GM12872 (cell line): Measurements from ENCODE around the gene KLHL22.

Experiments
- TF ChIP-seq, protein P1 (sequence below): IDR thresholded peaks from 3 replicates; pipeline ENCODE4 v1.5.1; 2011; ENCODE audit warnings: low read depth, mild to moderate bottlenecking, low read length, moderate library complexity; ENCODE audit not compliant: insufficient read depth

Gene KLHL22

DNA sequence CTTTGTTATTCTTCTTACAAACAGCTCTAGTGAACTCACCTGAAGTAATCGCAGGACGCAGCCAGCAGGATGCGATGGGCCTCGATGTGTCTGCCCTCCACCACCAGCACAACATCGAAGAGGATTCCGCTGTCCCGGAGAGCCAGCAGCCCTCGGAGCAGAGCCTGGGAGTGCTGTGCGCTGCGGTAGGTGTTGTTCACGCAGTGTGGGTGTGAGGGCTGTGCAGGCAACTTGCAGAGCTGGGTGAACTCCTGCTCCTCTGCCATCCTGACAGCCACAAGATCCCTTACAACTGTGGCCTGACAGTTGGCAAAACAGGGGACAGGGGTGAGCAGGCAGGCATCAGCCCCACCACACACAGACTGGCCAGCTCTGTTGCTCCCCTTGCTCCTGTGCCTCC is 6.6 kb downstream of the KLHL22 start:
- TF ChIP-seq, protein P1, sequence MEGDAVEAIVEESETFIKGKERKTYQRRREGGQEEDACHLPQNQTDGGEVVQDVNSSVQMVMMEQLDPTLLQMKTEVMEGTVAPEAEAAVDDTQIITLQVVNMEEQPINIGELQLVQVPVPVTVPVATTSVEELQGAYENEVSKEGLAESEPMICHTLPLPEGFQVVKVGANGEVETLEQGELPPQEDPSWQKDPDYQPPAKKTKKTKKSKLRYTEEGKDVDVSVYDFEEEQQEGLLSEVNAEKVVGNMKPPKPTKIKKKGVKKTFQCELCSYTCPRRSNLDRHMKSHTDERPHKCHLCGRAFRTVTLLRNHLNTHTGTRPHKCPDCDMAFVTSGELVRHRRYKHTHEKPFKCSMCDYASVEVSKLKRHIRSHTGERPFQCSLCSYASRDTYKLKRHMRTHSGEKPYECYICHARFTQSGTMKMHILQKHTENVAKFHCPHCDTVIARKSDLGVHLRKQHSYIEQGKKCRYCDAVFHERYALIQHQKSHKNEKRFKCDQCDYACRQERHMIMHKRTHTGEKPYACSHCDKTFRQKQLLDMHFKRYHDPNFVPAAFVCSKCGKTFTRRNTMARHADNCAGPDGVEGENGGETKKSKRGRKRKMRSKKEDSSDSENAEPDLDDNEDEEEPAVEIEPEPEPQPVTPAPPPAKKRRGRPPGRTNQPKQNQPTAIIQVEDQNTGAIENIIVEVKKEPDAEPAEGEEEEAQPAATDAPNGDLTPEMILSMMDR = no peak

DNA sequence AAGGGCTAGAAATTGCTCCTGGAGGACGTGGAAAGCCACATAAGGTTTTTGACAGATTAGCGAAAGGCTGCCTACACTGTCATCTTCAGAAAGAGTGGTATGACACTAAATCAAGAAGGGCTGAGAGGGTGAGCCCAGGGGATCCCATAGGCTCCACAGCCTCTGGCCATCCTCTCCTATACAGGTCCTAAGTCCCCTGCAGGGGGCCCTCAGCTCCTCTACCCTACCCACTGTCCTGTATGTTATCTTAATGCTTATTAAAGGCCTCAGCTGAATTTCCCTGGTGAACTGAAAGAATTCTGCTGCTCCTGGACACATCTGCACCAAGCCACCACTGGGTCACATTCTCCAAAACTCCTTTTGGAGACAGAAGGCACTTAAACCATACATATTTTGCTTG is 7.9 kb downstream of the KLHL22 start:
- TF ChIP-seq, protein P1 = no peak

DNA sequence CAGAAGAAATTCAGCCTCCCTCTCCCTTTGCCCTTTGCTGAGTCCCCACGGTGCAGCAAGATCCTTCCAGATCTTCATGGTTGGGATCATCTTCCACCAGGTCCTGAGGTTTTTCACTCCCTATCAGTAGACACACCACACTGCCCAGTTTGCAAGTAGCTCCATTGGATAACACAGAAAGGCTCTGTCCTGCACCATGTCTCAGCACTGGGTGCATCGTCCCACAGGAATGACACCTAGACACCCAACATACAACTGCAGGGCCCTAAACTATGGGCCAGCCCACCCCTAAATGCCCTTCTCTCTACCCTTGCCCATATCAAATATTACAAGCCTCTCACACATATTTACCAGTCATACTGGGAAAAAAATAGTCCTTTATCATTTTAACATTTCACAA is 9.4 kb downstream of the KLHL22 start:
- TF ChIP-seq, protein P1 = no peak

DNA sequence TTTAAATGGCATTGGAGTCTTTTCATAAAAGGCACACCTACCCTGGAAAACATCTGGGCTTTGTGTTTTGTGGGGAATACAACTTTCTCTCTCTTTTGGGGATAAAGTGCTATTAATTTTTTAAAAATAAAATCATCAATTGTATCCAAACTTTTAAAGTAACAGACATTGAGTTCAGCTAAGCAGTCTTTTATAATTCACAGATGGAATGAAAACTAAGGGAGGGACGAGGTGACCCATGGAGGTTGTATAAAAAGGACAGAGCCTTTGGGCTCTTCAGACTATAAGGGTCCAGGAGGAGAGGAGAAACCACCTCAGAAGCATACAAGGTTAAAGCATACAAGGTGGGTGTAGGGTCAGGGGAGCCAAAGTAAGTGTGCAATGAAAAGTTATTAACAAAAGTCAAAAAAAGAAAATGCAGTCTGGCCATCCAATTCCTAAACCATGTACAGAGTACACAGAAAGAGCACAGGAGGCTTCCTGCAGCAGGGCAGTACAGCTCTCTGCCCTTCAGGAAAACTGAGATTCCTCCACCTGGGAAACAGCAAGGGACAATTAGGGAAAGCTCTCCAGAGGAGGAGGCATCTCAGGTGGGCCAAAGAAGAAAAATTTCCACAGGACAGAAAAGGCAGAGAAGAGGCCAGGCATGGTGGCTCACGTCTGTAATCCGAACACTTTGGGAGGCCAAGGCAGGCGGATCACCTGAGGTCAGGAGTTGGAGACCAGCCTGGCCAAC is 10.5 kb downstream of the KLHL22 start:
- TF ChIP-seq, protein P1 = no peak

DNA sequence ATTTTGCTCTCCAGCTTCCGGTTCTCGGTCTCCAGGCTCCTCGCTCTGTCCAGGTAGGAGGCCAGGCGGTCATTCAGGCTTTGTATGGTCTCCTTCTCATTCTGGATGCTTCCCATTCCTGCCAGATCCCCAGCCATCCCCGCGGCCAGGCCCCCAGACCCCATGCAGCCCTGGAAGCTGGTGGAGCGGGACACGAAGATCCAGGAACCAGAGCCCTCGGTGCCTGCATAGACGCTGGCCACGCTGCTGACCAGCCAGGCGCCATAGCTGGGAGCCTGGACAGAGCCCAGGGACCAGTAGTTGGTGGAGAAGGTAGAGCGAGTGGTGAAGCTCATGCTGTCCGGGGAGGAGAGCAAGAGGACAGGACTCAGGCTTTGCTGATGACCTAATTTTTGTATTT is 11.8 kb downstream of the KLHL22 start:
- TF ChIP-seq, protein P1 = no peak

DNA sequence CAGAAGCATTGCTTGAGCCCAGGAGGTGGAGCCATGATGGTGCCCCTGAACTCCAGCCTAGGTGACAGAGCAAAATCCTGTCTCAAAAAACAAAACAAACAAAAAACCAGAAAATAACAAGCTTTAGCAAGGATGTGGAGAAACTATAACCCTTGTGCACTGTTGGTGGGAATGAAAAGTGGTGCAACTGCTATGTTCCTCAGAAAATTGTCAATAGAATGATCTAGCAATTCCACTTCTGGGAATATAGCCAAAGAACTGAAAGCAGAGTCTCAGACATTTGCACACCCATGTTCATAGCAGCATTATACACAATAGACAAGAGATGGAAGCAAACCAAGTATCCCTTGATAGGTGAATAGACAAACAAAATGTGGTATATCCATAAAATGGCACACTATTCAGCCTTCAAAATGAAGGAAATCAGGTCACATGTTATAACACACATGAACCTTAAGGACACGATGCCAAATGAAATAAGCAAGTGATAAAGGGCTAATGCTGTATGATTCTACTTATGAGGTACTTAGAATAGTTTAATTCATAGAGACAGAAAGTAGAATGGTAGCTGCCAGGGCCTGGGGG is 15.9 kb downstream of the KLHL22 start:
- TF ChIP-seq, protein P1 = no peak

DNA sequence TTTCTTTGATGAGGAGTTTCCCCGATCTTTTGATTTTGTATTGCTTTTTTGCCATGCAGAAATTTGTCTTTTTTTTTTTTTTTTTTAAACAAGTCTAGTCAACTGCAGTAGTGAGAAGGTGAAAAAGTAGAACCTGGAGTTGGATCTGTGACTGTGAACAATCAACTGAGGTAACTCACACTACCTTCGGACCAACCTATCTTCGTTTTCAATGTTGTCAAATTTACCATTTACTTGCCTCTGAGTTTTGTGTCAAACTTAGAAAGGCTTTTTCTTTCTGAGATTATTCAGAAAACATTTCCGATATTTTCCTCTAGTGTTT is 20.5 kb downstream of the KLHL22 start:
- TF ChIP-seq, protein P1 = no peak
